HepG2 (cell line): ENCODE results near the gene PIK3R5. TPM values are rescaled to one million over a fixed set of nuclear protein-coding genes. Genes with fewer than 3 reads are reported as not detected.

ENCODE experiments used
- ATAC-seq: fragments of 200-7000 bp; cut with Tn5 transposase; 3 replicates; pipeline ENCODE4 v1.9.1; 2020; ENCODE audit warnings: mild to moderate bottlenecking, moderate library complexity
- BruUV-seq: library from RNA; stranded (reverse); fragments of 400-500 nt; replicated peaks from 2 replicates; lab custom pipeline; 2021; lab: Mats Ljungman, UMichigan
- CTCF ChIA-PET: fragments of 300-600 bp; formaldehyde crosslinking; extraction: SDS; loops from one replicate; lab custom pipeline; 2021; ENCODE audit warnings: low total read pairs, inconsistent platforms, low intra/inter-chr PET ratio; lab: Yijun Ruan, JAX
- POLR2A ChIA-PET: fragments of 350-600 bp; sonication (Branson Sonifier 250); formaldehyde crosslinking; loops from one replicate; lab custom pipeline; 2020; ENCODE audit warnings: antibody characterized with exemption, inconsistent platforms; lab: Yijun Ruan, JAX
- DNase-seq: peaks from one replicate; pipeline ENCODE4 v3.0.0-alpha.2; 2015; ENCODE audit warnings: low spot score
- FAIRE-seq: peaks from 3 replicates; lab custom pipeline; 2011; peaks lifted over from hg19 to GRCh38; lab: Jason Lieb, UNC
- H2AFZ ChIP-seq: one replicate; pipeline ENCODE4 v1.6.1; 2011; ENCODE audit warnings: low read length, inconsistent platforms
- H3K27ac ChIP-seq: fragments of 300-600 bp; 3 replicates; pipeline ENCODE4 v1.8.0; 2011; ENCODE audit warnings: mixed run types, mild to moderate bottlenecking, mixed read lengths, low read length, inconsistent platforms; ENCODE audit not compliant: insufficient read depth; ENCODE audit errors: extremely low read length
- H3K27me3 ChIP-seq, 2 experiments: fragments of 200-600 bp in 1 of 2; 2 replicates in 1 of 2; 3 replicates in 1 of 2; pipeline versions ENCODE4 v1.6.0 to v1.8.0; 2011; ENCODE audit warnings: low read length in 2 of 2, mild to moderate bottlenecking in 2 of 2, moderate library complexity in 2 of 2, inconsistent platforms in 1 of 2; ENCODE audit not compliant: insufficient read depth in 2 of 2, control insufficient read depth in 1 of 2
- H3K36me3 ChIP-seq, 2 experiments: fragments of 200-600 bp in 1 of 2; replicated peaks in 1 of 2; 2 replicates in 1 of 2; 3 replicates in 1 of 2; pipeline versions ENCODE4 v1.5.1 to v1.8.0; 2011; ENCODE audit warnings: low read length in 2 of 2, inconsistent platforms in 1 of 2; ENCODE audit not compliant: insufficient read depth in 2 of 2, control insufficient read depth in 1 of 2
- H3K4me1 ChIP-seq: 2 replicates; pipeline ENCODE4 v1.5.1; 2012; ENCODE audit warnings: low read length, inconsistent platforms; ENCODE audit not compliant: insufficient read depth
- H3K4me2 ChIP-seq: 2 replicates; pipeline ENCODE4 v1.6.0; 2011; ENCODE audit warnings: low read depth, low read length, inconsistent platforms
- H3K4me3 ChIP-seq, 3 experiments: fragments of 200-600 bp in 1 of 3; sonication (generic), shearing (Covaris generic) in 1 of 3; replicated peaks in 1 of 3; 2 replicates each; pipeline ENCODE4 v1.5.1; 2011 to 2016; ENCODE audit warnings: low read length in 3 of 3, inconsistent platforms in 2 of 3, low read depth in 2 of 3, mild to moderate bottlenecking in 2 of 3, control low read depth in 1 of 3, mixed read lengths in 1 of 3; ENCODE audit not compliant: insufficient read depth in 1 of 3
- H3K79me2 ChIP-seq: one replicate; pipeline ENCODE4 v1.6.1; 2011; ENCODE audit warnings: low read length, inconsistent platforms; ENCODE audit not compliant: insufficient read depth
- H3K9ac ChIP-seq: 2 replicates; pipeline ENCODE4 v1.6.0; 2011; ENCODE audit warnings: mild to moderate bottlenecking, low read depth, low read length, inconsistent platforms; ENCODE audit not compliant: insufficient read depth
- H3K9me3 ChIP-seq: 2 replicates; pipeline ENCODE4 v1.5.1; 2012; ENCODE audit warnings: mild to moderate bottlenecking, low read length
- H4K20me1 ChIP-seq: 2 replicates; pipeline ENCODE4 v1.6.0; 2011; ENCODE audit warnings: inconsistent platforms, mild to moderate bottlenecking, low read length, moderate library complexity; ENCODE audit not compliant: insufficient read depth
- AHDC1 ChIP-seq: sonication (generic); formaldehyde crosslinking; IDR thresholded peaks from 2 replicates; pipeline ENCODE4 v1.5.1; 2020; ENCODE audit warnings: mild to moderate bottlenecking, missing genetic modification reagents, borderline replicate concordance
- NAIF1 ChIP-seq: sonication (generic); formaldehyde crosslinking; IDR thresholded peaks from 2 replicates; pipeline ENCODE4 v1.5.0; 2020; ENCODE audit warnings: mild to moderate bottlenecking, missing genetic modification reagents, borderline replicate concordance
- PAX8 ChIP-seq: sonication (generic); formaldehyde crosslinking; IDR thresholded peaks from 2 replicates; pipeline ENCODE4 v1.8.0; 2022; ENCODE audit warnings: mild to moderate bottlenecking, missing genetic modification reagents, borderline replicate concordance
- ZBTB37 ChIP-seq: sonication (generic); formaldehyde crosslinking; IDR thresholded peaks from 2 replicates; pipeline ENCODE4 v1.4.0; 2020; ENCODE audit warnings: mild to moderate bottlenecking, missing genetic modification reagents
- whole genome bisulfite sequencing: methylation state at CpG from one replicate; pipeline ENCODE4 v1.1.6; 2017; ENCODE audit warnings: low lambda C conversion rate; 5-methylcytosine and 5-hydroxymethylcytosine counted together
- in situ Hi-C: cut with HindIII; loops from 2 replicates; pipeline ENCODE4 v1.10.0; 2017; ENCODE audit warnings: low pct_unique_long_range_greater_than_20kb; ENCODE audit not compliant: extremely low pct_ligation_motif_present
- intact Hi-C: fragments of 100-400 bp; cut with micrococcal nuclease; formaldehyde crosslinking; loops from one replicate; pipeline ENCODE4 v1.10.0; 2022; ENCODE audit not compliant: unreplicated experiment
- polyA plus RNA-seq, 8 experiments: library from polyadenylated mRNA; depleted of rRNA in 3 of 8; stranded (reverse) in 7 of 8; unstranded in 1 of 8; fragments of >200 nt; fragmentation: Illumina TruSeq in 4 of 8; extraction: Trizol in 4 of 8; gene quantifications; 2 replicates each; pipeline versions ENCODE4 v1.2.1 to v1.2.3, GENCODE V29; 2011 to 2016; ENCODE audit warnings: low read depth in 4 of 8, missing spikeins in 1 of 8, mixed read lengths in 1 of 8; ENCODE audit not compliant: insufficient read depth in 1 of 8
- total RNA-seq, 5 experiments: library from RNA; depleted of rRNA; stranded (reverse); fragments of >200 nt; fragmentation: Illumina TruSeq; extraction: Trizol; gene quantifications; 2 replicates each; pipeline ENCODE4 v1.2.3, GENCODE V29; 2016; ENCODE audit warnings: low read depth in 1 of 5
- TF ChIP-seq, protein P1 (sequence below): sonication (generic); formaldehyde crosslinking; IDR thresholded peaks from 2 replicates; pipeline ENCODE4 v1.5.0; 2020; ENCODE audit warnings: mild to moderate bottlenecking, missing genetic modification reagents, borderline replicate concordance
- TF ChIP-seq, protein P2 (sequence below): sonication (generic); formaldehyde crosslinking; IDR thresholded peaks from 2 replicates; pipeline ENCODE4 v1.4.0; 2020; ENCODE audit warnings: mild to moderate bottlenecking, missing genetic modification reagents

The PIK3R5 gene
- total and polyA plus RNA-seq, 2 of the 13 experiments (the other 11 are each of a cell fraction or from before 2014, with no cell fraction given) = not detected

DNA sequence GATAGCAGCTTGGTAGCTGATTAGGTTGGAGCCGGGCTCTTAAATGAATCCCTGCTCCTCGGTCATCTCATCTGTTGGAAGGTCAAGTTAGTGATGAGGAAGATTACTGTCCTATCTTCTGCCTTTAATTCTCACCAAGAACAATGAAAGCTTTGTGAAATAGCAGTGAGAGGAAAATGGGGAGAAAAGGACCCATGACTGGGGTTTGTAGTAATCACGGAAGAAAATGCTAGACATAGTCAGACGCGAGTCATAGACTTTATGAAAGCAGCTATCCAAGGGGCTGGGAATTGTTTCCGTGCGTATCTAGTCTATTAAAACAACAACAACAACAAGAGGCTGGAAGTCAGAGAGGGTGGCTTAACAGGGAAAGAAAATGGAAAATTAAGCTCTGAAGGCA lies 18.3 kb downstream of the PIK3R5 start (continued):
- TF ChIP-seq, protein P1, sequence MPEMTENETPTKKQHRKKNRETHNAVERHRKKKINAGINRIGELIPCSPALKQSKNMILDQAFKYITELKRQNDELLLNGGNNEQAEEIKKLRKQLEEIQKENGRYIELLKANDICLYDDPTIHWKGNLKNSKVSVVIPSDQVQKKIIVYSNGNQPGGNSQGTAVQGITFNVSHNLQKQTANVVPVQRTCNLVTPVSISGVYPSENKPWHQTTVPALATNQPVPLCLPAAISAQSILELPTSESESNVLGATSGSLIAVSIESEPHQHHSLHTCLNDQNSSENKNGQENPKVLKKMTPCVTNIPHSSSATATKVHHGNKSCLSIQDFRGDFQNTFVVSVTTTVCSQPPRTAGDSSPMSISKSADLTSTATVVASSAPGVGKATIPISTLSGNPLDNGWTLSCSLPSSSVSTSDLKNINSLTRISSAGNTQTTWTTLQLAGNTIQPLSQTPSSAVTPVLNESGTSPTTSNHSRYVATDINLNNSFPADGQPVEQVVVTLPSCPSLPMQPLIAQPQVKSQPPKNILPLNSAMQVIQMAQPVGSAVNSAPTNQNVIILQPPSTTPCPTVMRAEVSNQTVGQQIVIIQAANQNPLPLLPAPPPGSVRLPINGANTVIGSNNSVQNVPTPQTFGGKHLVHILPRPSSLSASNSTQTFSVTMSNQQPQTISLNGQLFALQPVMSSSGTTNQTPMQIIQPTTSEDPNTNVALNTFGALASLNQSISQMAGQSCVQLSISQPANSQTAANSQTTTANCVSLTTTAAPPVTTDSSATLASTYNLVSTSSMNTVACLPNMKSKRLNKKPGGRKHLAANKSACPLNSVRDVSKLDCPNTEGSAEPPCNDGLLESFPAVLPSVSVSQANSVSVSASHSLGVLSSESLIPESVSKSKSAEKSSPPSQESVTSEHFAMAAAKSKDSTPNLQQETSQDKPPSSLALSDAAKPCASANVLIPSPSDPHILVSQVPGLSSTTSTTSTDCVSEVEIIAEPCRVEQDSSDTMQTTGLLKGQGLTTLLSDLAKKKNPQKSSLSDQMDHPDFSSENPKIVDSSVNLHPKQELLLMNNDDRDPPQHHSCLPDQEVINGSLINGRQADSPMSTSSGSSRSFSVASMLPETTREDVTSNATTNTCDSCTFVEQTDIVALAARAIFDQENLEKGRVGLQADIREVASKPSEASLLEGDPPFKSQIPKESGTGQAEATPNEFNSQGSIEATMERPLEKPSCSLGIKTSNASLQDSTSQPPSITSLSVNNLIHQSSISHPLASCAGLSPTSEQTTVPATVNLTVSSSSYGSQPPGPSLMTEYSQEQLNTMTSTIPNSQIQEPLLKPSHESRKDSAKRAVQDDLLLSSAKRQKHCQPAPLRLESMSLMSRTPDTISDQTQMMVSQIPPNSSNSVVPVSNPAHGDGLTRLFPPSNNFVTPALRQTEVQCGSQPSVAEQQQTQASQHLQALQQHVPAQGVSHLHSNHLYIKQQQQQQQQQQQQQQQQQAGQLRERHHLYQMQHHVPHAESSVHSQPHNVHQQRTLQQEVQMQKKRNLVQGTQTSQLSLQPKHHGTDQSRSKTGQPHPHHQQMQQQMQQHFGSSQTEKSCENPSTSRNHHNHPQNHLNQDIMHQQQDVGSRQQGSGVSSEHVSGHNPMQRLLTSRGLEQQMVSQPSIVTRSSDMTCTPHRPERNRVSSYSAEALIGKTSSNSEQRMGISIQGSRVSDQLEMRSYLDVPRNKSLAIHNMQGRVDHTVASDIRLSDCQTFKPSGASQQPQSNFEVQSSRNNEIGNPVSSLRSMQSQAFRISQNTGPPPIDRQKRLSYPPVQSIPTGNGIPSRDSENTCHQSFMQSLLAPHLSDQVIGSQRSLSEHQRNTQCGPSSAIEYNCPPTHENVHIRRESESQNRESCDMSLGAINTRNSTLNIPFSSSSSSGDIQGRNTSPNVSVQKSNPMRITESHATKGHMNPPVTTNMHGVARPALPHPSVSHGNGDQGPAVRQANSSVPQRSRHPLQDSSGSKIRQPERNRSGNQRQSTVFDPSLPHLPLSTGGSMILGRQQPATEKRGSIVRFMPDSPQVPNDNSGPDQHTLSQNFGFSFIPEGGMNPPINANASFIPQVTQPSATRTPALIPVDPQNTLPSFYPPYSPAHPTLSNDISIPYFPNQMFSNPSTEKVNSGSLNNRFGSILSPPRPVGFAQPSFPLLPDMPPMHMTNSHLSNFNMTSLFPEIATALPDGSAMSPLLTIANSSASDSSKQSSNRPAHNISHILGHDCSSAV = no peak
- TF ChIP-seq, protein P2, sequence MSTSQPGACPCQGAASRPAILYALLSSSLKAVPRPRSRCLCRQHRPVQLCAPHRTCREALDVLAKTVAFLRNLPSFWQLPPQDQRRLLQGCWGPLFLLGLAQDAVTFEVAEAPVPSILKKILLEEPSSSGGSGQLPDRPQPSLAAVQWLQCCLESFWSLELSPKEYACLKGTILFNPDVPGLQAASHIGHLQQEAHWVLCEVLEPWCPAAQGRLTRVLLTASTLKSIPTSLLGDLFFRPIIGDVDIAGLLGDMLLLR = no peak

DNA sequence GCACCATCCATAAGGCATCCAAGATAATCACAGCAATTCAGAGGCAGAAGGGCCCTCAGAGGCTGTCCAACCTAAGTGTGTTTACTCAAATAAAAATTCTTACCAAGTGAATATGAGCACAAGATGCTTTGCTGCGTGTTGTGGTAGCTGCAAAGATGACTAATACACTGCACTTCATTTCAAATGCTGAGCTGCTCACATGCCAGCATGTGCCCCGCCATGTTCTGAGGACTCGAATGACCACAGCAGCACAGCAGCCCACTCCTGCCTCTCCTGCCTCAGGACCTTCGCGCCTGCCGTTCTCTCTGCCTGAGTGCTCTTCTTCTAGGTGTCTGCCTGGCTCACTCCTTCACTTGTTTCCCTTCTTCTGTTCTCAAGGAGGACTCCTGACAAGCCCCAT lies 19.0 kb downstream of the PIK3R5 start:
- DNase-seq = no peak
- Histone ChIP-seq H3K4me2 (no peak overlapping the region), H3K4me1 (no peaks in the 10 kb centered on the region), H3K36me3 (no peaks in the 10 kb centered on the region), H3K4me3 (no peak overlapping the region), H3K79me2 (no peaks in the 10 kb centered on the region), H4K20me1 (no peaks in the 10 kb centered on the region), H3K27me3 (peaks cover 2 to 24% of the 10 kb centered on the region in 2 experiments; a peak in 4 of 5 replicates), H3K27ac (no peak overlapping the region), H3K9ac (no peak overlapping the region), H2AFZ (no peak overlapping the region), H3K9me3 (no peaks in the 10 kb centered on the region)
- BruUV-seq = no TSS peak
- in situ Hi-C loops (no loop called here), intact Hi-C loops (no loop called here)
- 79% methylated on average over 4 of the region's 6 CpGs for WGBS
- TF ChIP-seq AHDC1 (no peak), ZBTB37 (CRISPR knock-in tag) (no peak), PAX8 (CRISPR knock-in tag) (no peak), NAIF1 (no peak)
- no peak for ATAC-seq
- FAIRE-seq = no peak
- CTCF ChIA-PET = no interaction called here
- POLR2A ChIA-PET = no interaction called here
